T-helper 17 cell (primary cell): ENCODE data around the gene ONECUT3. TPM values are rescaled to one million over a fixed set of nuclear protein-coding genes. Genes with fewer than 3 reads are reported as not detected.

Experiments
- ATAC-seq: fragments of 150-1000 bp; cut with Tn5 transposase; 2 replicates; pipeline ENCODE4 v1.10.0; 2021; ENCODE audit warnings: mild to moderate bottlenecking, moderate library complexity
- DNase-seq, 3 donors: peaks; one replicate each; pipeline versions ENCODE4 v3.0.0 to v3.0.0-alpha.2; 2020 to 2021
- H3K9me3 ChIP-seq: one replicate; pipeline ENCODE4 v1.7.0; 2013; ENCODE audit warnings: low read length, mild to moderate bottlenecking; ENCODE audit not compliant: control insufficient read depth, poor library complexity, severe bottlenecking
- H3K27ac Mint-ChIP-seq: one replicate; pipeline ENCODE4 v1.8.0; 2022; ENCODE audit warnings: mild to moderate bottlenecking, moderate library complexity, mixed read lengths
- H3K27me3 Mint-ChIP-seq: one replicate; pipeline ENCODE4 v1.8.0; 2022; ENCODE audit warnings: mixed read lengths
- H3K36me3 Mint-ChIP-seq: one replicate; pipeline ENCODE4 v1.8.0; 2022; ENCODE audit warnings: low read depth, mixed read lengths
- H3K4me1 Mint-ChIP-seq: one replicate; pipeline ENCODE4 v1.8.0; 2022; ENCODE audit warnings: mild to moderate bottlenecking, mixed read lengths
- H3K4me3 Mint-ChIP-seq: one replicate; pipeline ENCODE4 v1.8.0; 2022; ENCODE audit warnings: mild to moderate bottlenecking, moderate library complexity, mixed read lengths
- total RNA-seq, 4 donors: library from RNA in 2 of 4; stranded (reverse) in 2 of 4; gene quantifications; one replicate each; pipeline ENCODE4 v1.2.3 and lab custom pipeline; 2022 to 2026

The ONECUT3 gene
- total RNA-seq, 2 donors from 2014 or later: not detected

DNA sequence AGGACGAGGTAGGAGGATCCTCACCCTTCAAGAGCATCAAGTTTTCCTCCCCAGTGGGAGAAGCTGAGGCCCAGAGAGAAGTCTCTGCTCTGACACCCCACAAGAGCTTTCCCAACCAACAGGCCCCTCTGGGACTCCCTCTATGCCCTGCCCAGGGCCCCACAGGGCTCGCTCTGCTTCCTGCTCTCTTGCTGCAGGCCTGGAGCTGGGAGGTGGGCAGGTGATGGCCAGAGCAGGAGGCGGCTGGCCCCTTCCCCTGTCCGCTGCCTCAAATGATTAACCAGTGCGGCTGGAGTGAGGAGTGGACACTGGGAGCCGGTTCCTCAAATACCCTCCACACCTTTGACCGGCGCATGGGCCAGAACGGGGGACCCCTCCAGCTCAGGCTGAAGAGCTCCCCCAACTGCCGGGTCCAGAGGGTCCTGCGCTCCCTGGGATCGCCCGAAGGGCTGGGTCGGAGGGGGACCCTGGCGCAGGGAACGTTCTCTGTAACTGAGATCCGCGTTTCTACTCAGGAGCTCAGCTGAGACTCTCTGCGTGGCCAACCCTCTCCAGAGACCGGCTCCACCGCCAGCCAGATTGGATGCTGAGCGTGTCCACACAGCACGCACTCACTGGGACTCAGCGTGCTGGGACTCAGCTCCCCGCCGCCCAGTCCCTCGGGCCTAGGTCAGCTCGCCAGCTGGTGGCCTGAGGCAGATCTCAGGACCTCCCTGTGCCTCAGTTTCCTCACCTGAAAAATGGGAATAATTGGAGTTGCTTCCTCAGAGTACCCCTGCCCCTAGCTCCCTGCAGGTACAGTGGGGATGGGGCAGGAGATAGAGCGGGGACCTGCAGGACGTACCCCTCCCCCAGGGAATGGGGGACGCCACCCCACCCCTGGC, 6.7 kb upstream of the ONECUT3 start:
- ATAC-seq: no peak
- Mint-ChIP-seq H3K27me3 (peaks cover 28% of the 10 kb centered on the region), H3K27ac (no peak overlapping the region), H3K4me3 (no peak overlapping the region), H3K4me1 (peaks cover 10% of the 10 kb centered on the region), H3K36me3 (no peaks in the 10 kb centered on the region)
- DNase-seq: no peak
- no peaks in the 10 kb centered on the region for H3K9me3 ChIP-seq

DNA sequence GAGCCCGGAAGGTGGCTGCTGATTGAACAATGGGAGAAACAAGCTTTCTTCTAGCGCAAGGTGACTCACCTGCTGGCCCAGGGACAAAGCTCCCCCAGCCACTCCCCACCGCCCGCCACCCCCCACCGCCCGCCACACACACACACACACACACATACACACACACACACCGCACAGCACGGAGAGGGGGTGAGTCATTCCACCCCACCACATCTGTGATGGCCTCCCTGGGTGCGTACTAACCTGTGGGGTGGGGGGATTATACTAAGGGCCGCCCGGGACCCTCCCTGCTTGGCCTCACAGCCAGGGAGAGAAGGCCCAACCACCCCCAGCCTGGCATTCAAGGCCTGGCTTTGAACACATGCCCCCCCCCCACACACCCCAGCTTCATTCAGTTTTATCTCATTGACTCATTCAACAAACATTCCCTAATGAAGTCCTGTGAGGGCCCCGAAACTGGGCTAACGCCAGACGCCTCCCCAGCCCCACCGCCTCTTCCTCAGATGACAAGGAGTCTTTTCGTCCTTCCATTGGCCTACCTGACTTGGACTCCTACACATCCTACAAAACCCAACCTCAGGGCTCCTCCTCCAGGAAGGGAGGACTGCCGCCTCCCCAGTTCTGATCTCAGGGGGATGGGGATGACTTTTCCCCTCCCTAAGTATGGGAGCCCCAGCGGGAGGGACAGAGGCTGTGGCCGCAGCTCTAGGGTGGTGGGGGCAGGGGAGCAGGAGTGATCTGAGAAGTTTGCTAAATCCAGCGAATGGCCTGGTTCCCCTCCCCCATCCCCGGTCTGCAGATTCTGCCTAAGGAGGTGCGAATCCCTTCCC, 5.8 kb upstream of the ONECUT3 start:
- H3K36me3 Mint-ChIP-seq: no peaks in the 10 kb centered on the region
- peaks cover 10% of the 10 kb centered on the region for H3K4me1 Mint-ChIP-seq
- peak; percentile 54 for ATAC-seq
- H3K4me3 Mint-ChIP-seq: peak overlapping the region; percentile 74
- peaks cover 31% of the 10 kb centered on the region for H3K27me3 Mint-ChIP-seq
- no peaks in the 10 kb centered on the region for H3K9me3 ChIP-seq
- H3K27ac Mint-ChIP-seq: no peak overlapping the region
- no peak for DNase-seq

DNA sequence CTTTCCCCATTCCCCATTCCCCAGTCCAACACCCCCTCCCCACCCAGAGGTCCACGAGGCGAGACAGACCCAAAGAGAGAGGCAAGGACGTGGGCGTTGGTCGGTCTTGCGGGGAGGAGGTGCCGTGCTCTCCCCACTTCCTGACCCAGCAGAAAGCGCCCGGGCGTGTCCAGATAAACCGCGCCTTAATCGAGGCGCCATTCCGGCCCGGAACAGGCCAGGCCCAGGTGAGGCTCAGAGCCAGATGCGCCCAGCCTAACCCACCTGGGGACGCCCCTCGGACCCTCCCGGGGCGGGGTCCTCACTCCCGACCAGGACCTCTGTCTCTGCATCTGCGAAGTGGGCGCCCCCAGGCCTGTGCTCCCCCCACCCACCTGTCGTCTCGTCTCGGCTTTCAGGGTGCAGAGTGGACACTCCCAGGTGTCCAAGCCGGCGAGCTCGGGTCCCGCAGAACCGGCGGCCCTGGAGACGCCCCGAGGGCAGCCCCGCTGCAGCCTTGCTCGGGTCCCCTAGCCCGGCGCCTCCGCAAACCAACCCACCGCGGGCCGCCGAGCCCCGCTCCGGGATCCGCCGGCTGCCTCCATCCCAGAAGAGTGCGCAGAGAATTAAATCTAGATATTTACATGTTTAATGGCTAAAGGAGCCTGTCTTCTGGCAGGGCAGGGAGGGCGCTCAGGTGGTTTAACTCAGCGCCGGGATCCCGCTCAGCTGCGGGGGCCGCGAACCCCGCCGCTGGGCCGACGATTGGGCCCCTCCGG, 5.0 kb upstream of the ONECUT3 start:
- H3K9me3 ChIP-seq: no peaks in the 10 kb centered on the region
- Mint-ChIP-seq H3K27ac (no peak overlapping the region), H3K36me3 (no peaks in the 10 kb centered on the region), H3K4me1 (peaks cover 10% of the 10 kb centered on the region), H3K4me3 (peak overlapping the region; percentile 74), H3K27me3 (peaks cover 31% of the 10 kb centered on the region)
- DNase-seq (no peak), ATAC-seq (peak; percentile 28)

DNA sequence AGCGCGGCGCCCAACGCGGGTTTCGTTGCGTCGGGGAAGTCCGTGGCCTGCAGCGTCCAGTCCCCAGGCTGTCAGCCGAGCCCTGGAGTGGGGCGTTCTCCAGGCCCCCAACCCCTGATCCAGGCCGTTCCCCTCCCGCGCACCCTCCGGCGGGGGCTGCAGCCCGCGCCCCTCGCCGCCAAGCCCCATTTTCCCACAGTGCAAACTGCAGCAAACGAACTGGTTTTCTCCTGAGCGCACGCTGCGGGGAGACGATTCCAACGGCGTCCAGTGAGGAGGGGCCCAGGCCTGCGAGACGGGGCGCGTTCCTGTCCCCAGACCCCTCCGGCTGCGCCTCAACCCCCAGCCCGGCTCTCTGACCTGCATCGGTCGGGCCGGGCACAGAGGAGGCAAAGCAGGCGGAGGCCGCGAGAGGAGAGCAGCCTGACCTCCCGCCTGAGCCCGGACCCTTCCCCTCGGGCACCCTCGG, 4.4 kb upstream of the ONECUT3 start:
- Mint-ChIP-seq H3K27me3 (peaks cover 31% of the 10 kb centered on the region), H3K4me1 (peaks cover 10% of the 10 kb centered on the region), H3K4me3 (peak overlapping the region; percentile 57), H3K36me3 (no peaks in the 10 kb centered on the region), H3K27ac (no peak overlapping the region)
- no peaks in the 10 kb centered on the region for H3K9me3 ChIP-seq
- DNase-seq (no peak), ATAC-seq (no peak)

DNA sequence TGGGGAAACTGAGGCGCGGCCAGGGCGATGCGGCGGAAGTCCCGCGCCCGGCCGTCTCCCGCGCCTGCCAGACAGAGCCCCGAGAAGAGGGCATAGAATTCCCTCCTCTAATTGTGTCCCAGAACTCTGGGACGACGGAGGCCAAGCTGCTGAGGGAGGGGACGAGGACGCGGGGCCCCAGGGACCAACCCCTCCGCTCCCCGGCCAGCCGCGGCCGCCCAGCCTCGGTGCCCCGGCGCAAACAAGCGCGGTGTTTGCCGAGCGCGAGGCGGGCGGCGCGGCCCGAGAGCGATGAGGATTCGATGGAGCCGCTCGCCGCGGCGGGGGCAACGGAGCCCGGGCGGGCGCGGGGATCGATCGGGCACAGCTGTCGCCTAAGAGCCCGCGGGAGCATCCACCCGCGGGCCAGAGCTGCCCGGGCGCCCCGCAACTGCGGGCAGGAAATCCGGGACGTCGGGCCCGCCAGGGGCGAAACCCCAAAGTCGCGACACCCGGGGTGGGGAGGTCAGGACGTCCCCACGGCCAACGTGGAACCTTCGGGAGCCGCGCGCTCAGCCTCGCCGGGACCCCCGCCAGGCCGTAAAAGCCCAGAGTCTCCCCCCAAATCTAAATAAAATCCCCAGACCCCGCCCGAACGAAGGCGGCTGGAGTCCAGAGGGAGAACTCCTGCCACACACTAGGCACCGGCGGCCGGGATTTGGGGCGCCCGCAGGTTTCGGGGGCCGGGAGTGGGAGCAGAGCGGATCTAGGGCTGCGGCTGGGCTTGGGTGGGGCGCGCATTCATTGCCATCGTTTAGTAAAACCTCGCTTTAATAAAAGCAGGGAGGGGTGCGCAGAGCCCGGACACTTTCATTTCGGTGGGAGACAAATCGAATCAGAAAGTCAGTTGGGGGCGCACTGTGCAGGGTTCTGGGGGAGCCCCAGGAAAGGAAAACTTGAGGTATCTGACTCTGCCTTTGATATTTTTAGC, 3.6 kb upstream of the ONECUT3 start:
- no peaks in the 10 kb centered on the region for H3K36me3 Mint-ChIP-seq
- ATAC-seq (no peak), DNase-seq (no peak)
- H3K27ac Mint-ChIP-seq: no peak overlapping the region
- peaks cover 10% of the 10 kb centered on the region for H3K4me1 Mint-ChIP-seq
- peaks cover 31% of the 10 kb centered on the region for H3K27me3 Mint-ChIP-seq
- no peaks in the 10 kb centered on the region for H3K9me3 ChIP-seq
- H3K4me3 Mint-ChIP-seq: peak overlapping the region; percentile 77

DNA sequence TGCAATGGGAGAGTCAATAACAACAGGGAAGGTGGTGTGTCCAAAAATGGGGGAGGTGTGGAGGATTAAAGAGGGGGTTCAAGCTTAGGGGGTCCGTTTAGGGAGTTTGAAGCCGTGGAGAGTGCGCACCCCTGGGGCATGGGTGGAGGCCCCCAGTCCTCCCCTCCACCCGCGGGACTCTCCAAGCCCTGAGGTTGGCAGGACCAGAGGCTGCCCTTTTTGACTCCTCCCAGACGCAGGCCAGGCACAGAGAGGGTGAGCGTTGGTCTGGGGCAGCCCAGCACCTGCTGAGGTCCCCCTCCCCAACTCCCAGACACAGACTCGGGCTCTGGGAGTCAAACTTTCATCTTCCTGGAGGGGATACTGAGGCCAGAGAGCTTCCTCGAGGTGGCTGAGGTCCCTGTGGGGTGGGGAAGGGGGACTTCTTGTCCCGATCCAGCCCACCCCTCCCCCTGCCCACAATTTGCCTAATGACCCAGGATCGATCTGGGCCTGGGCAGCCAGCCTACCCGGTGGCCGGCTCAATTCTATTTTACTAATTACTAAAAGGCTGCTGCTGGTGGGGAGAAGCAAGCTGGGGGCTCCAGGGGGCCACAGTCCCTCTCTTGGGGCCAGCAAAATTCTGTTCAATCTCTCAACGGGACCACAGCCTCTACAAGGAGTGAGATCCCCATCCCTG, 2.8 kb upstream of the ONECUT3 start:
- Mint-ChIP-seq H3K36me3 (peaks cover under 1% of the 10 kb centered on the region), H3K4me3 (peak overlapping the region; percentile 77), H3K4me1 (peaks cover 11% of the 10 kb centered on the region), H3K27me3 (peaks cover 34% of the 10 kb centered on the region), H3K27ac (no peak overlapping the region)
- H3K9me3 ChIP-seq: no peaks in the 10 kb centered on the region
- ATAC-seq (no peak), DNase-seq (no peak)

DNA sequence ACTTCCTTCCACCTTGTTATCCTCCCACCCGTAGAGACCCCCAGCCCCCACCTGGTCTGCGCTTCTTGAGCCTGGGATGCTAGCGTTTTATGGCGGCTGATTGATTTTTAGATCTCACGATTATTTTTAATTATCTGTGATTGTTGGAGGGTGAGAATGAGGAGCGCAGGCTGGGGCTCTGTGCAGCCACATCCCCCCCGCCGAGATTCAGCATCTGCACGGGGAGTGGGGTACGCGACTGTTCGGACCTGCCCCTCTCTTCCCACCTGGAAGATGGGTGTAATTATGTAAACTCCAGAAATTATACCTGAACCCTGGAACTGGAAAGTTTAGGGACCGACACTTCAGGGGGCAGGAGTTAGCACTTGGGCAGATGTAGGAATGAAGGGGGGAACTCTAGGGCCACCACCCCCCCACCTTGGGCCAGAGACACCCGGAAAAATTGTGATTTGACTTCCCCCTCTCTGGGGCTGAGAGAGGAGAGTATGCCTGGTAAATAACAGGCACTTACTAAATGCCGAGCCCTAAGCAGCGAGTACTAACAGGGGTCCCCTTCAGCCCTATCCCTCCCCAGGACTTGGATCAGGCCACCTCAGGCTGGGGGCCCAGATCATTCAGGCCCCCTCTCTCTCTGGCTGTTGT, 1.8 kb upstream of the ONECUT3 start:
- ATAC-seq: no peak
- peaks cover 2% of the 10 kb centered on the region for H3K36me3 Mint-ChIP-seq
- DNase-seq: no peak
- H3K4me1 Mint-ChIP-seq: peaks cover 13% of the 10 kb centered on the region
- H3K9me3 ChIP-seq: no peaks in the 10 kb centered on the region
- no peak overlapping the region for H3K27ac Mint-ChIP-seq
- H3K27me3 Mint-ChIP-seq: peaks cover 42% of the 10 kb centered on the region
- peak overlapping the region; percentile 12 for H3K4me3 Mint-ChIP-seq

DNA sequence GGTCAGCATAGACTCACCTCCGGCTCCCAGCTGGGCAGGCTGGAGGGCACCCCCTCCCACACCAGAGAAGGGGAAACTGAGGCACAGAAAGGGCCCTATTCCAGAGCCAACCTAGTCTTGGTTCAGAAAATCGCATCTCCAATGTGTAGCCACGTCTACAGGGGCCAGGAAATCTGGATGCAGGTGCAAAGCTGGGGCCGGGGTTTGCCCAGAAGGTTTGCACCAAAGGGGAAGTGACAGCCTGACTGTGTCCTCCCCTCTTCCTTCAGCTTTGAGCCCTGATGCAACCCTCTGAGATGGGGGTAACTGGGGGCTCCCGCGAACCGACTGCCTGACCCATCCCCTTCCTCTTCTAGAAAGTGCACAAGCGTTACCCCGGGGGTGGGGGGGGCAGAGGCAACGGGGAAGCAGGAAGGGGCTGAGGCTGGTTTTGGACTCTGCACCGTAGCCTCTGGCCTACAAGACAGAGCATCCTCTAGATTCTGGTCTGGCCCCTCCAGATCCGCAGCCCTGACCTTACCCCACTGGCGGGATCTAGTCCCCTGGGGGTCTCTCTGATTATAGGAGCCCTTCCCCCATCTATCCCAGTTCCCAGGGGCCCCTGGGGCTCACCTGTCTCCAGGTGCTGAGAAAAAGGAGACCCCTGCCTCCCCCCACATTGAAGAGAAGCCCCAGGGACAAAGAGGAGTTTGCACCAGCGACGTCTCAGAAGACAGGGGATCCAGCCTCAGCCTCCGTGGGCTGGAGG, 1.1 kb upstream of the ONECUT3 start:
- H3K27ac Mint-ChIP-seq: no peak overlapping the region
- peak overlapping the region; percentile 12 for H3K4me3 Mint-ChIP-seq
- peaks cover 49% of the 10 kb centered on the region for H3K27me3 Mint-ChIP-seq
- H3K4me1 Mint-ChIP-seq: peaks cover 15% of the 10 kb centered on the region
- H3K36me3 Mint-ChIP-seq: peaks cover 2% of the 10 kb centered on the region
- no peak for DNase-seq
- H3K9me3 ChIP-seq: no peaks in the 10 kb centered on the region
- no peak for ATAC-seq

DNA sequence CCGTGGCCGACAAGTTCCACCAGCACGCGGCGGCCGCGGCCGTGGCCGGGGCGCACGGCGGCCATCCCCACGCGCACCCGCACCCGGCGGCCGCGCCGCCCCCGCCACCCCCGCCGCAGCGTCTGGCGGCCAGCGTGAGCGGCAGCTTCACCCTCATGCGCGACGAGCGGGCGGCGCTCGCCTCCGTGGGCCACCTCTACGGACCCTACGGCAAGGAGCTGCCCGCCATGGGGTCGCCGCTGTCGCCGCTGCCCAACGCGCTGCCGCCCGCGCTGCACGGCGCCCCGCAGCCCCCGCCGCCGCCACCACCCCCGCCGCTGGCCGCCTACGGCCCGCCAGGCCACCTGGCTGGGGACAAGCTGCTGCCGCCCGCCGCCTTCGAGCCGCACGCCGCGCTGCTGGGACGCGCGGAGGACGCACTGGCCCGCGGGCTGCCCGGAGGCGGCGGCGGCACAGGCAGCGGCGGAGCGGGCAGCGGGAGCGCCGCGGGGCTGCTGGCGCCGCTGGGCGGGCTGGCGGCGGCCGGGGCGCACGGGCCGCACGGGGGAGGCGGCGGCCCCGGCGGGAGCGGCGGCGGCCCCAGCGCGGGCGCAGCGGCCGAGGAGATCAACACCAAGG, 821 bp downstream of the ONECUT3 start:
- no peak for DNase-seq
- H3K27ac Mint-ChIP-seq: peak overlapping the region; percentile 32
- no peak for ATAC-seq
- H3K4me1 Mint-ChIP-seq: peaks cover 12% of the 10 kb centered on the region
- H3K27me3 Mint-ChIP-seq: peaks cover 41% of the 10 kb centered on the region
- H3K9me3 ChIP-seq: no peaks in the 10 kb centered on the region
- H3K4me3 Mint-ChIP-seq: peak overlapping the region; percentile 80
- H3K36me3 Mint-ChIP-seq: peaks cover 2% of the 10 kb centered on the region

DNA sequence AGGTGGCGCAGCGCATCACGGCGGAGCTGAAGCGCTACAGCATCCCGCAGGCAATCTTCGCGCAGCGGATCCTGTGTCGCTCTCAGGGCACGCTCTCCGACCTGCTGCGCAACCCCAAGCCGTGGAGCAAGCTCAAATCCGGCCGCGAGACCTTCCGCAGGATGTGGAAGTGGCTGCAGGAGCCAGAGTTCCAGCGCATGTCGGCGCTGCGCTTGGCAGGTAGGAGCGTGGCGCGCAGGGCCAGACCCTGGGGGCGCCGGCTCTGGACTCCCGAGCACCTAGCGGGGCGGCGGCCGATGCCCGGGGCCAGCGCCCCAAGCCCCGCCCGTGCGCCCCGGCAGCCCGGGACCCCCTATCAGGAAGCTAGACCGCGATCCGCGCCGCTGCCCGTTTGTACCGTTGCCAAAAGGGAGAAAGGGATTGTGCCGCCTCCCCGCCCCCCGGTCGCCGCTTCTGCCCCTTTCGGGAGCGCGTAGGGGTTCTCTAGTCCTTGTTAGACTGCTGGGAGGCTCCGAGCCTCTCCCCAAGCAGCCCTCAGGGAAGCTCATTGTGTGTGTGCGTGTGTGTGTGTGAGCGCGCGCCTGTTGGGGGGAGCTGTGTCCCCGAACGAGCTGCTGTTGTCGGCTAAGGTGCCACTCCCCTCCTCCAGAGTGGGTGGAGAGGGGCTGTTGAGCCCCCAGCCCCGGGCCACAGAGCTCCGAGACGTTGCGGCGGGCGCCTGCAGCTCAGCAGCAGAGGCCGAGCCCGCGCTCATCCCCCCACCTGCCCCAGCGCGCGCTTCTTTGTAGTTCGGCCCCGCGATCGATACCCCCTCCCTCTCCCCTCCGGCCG, 1.5 kb downstream of the ONECUT3 start:
- DNase-seq (no peak), ATAC-seq (no peak)
- H3K9me3 ChIP-seq: no peaks in the 10 kb centered on the region
- Mint-ChIP-seq H3K27me3 (peaks cover 42% of the 10 kb centered on the region), H3K36me3 (peaks cover 2% of the 10 kb centered on the region), H3K4me1 (peaks cover 12% of the 10 kb centered on the region), H3K4me3 (peak overlapping the region; percentile 80), H3K27ac (peak overlapping the region; percentile 32)
